IMR-90 (cell line): ENCODE measurements around the gene KLK10. TPM values are rescaled to one million over a fixed set of nuclear protein-coding genes. Genes with fewer than 3 reads are reported as not detected.

ENCODE experiments used
- ATAC-seq: fragments of 200-7000 bp; cut with Tn5 transposase; 2 replicates; pipeline ENCODE4 v1.9.1; 2020; ENCODE audit warnings: low read depth, mild to moderate bottlenecking, moderate library complexity
- BruUV-seq: library from RNA; stranded (reverse); fragments of 400-500 nt; replicated peaks from 2 replicates; lab custom pipeline; 2021; lab: Mats Ljungman, UMichigan
- CTCF ChIA-PET: fragments of 300-600 bp; formaldehyde crosslinking; extraction: SDS; loops from one replicate; lab custom pipeline; 2021; ENCODE audit warnings: antibody characterized with exemption; lab: Yijun Ruan, JAX
- POLR2A ChIA-PET: fragments of 300-600 bp; sonication (Branson Sonifier 250); formaldehyde crosslinking; loops from one replicate; lab custom pipeline; 2022; ENCODE audit warnings: antibody characterized with exemption; ENCODE audit not compliant: unreplicated experiment; lab: Charles Lee
- DNase-seq: peaks from one replicate; pipeline ENCODE4 v3.0.0; 2013
- H2AFZ ChIP-seq: replicated peaks from 2 replicates; pipeline ENCODE3; 2013; ENCODE audit warnings: low read length, mild to moderate bottlenecking; ENCODE audit not compliant: poor library complexity
- H2AK5ac ChIP-seq: 2 replicates; pipeline ENCODE4 v1.6.1; 2013; ENCODE audit warnings: low read depth, low read length, inconsistent platforms
- H2AK9ac ChIP-seq: replicated peaks from 2 replicates; pipeline ENCODE3; 2013; ENCODE audit warnings: mild to moderate bottlenecking, low read depth, low read length, moderate library complexity; ENCODE audit not compliant: poor library complexity
- H2BK120ac ChIP-seq: 2 replicates; pipeline ENCODE4 v1.6.1; 2013; ENCODE audit warnings: low read depth, low read length, inconsistent platforms
- H2BK15ac ChIP-seq: 3 replicates; pipeline ENCODE4 v1.6.1; 2013; ENCODE audit warnings: low read depth, low read length, inconsistent platforms
- H2BK20ac ChIP-seq: 2 replicates; pipeline ENCODE4 v1.6.1; 2013; ENCODE audit warnings: low read depth, mild to moderate bottlenecking, inconsistent platforms, low read length, moderate library complexity
- H2BK5ac ChIP-seq: 2 replicates; pipeline ENCODE4 v1.6.1; 2013; ENCODE audit warnings: mild to moderate bottlenecking, low read depth, low read length, inconsistent platforms; ENCODE audit not compliant: poor library complexity, severe bottlenecking
- H3K14ac ChIP-seq: replicated peaks from 2 replicates; pipeline ENCODE4 v1.6.1; 2013; ENCODE audit warnings: low read depth, low read length, inconsistent platforms
- H3K18ac ChIP-seq: 2 replicates; pipeline ENCODE4 v1.6.1; 2013; ENCODE audit warnings: low read depth, low read length, control low read depth
- H3K23ac ChIP-seq: 2 replicates; pipeline ENCODE4 v1.6.1; 2013; ENCODE audit warnings: low read depth, low read length, inconsistent platforms
- H3K27ac ChIP-seq: 2 replicates; pipeline ENCODE4 v1.5.1; 2013; ENCODE audit warnings: mild to moderate bottlenecking, control low read depth, low read length; ENCODE audit not compliant: insufficient read depth
- H3K27me3 ChIP-seq: 2 replicates; pipeline ENCODE4 v1.6.1; 2013; ENCODE audit warnings: low read length; ENCODE audit not compliant: control insufficient read depth, insufficient read depth
- H3K36me3 ChIP-seq: 2 replicates; pipeline ENCODE4 v1.6.1; 2013; ENCODE audit warnings: low read length, mixed read lengths; ENCODE audit not compliant: control insufficient read depth, insufficient read depth
- H3K4ac ChIP-seq: 2 replicates; pipeline ENCODE4 v1.6.1; 2013; ENCODE audit warnings: low read depth, low read length, inconsistent platforms
- H3K4me1 ChIP-seq: 2 replicates; pipeline ENCODE4 v1.6.1; 2013; ENCODE audit warnings: low read length, mixed read lengths; ENCODE audit not compliant: control insufficient read depth, insufficient read depth
- H3K4me2 ChIP-seq: 2 replicates; pipeline ENCODE4 v1.6.1; 2013; ENCODE audit warnings: low read depth, mild to moderate bottlenecking, control low read depth, low read length, moderate library complexity
- H3K4me3 ChIP-seq: 2 replicates; pipeline ENCODE4 v1.5.1; 2013; ENCODE audit warnings: low read depth, mild to moderate bottlenecking, control low read depth, low read length, moderate library complexity; ENCODE audit not compliant: insufficient read depth
- H3K56ac ChIP-seq: 2 replicates; pipeline ENCODE4 v1.6.1; 2013; ENCODE audit warnings: low read length, inconsistent platforms; ENCODE audit not compliant: insufficient read depth; ENCODE audit errors: extremely low read depth
- H3K79me1 ChIP-seq, 2 experiments: 2 replicates each; pipeline ENCODE4 v1.6.1; 2013; ENCODE audit warnings: low read length in 2 of 2, inconsistent platforms in 1 of 2, low read depth in 1 of 2
- H3K9ac ChIP-seq: 2 replicates; pipeline ENCODE4 v1.6.1; 2013; ENCODE audit warnings: low read depth, low read length, control low read depth
- H3K9me1 ChIP-seq: 2 replicates; pipeline ENCODE4 v1.6.1; 2013; ENCODE audit warnings: low read length, inconsistent platforms; ENCODE audit not compliant: insufficient read depth
- H3K9me3 ChIP-seq: 2 replicates; pipeline ENCODE4 v1.6.1; 2013; ENCODE audit warnings: low read length; ENCODE audit not compliant: control insufficient read depth, insufficient read depth
- H4K20me1 ChIP-seq: 2 replicates; pipeline ENCODE4 v1.6.1; 2013; ENCODE audit warnings: low read length, inconsistent platforms; ENCODE audit not compliant: insufficient read depth
- H4K5ac ChIP-seq: 2 replicates; pipeline ENCODE4 v1.6.1; 2013; ENCODE audit warnings: mild to moderate bottlenecking, low read depth, low read length, control low read depth
- H4K8ac ChIP-seq, 2 experiments: 2 replicates each; pipeline ENCODE4 v1.6.1; 2013; ENCODE audit warnings: low read depth in 2 of 2, low read length in 2 of 2, control low read depth in 1 of 2, inconsistent platforms in 1 of 2
- H4K91ac ChIP-seq: 2 replicates; pipeline ENCODE4 v1.6.1; 2013; ENCODE audit warnings: low read depth, low read length, inconsistent platforms; ENCODE audit not compliant: insufficient read depth
- BHLHE40 ChIP-seq: fragments of 150-350 bp; IDR thresholded peaks from 2 replicates; pipeline ENCODE4 v1.6.1; 2016; ENCODE audit warnings: mild to moderate bottlenecking, low read depth, low read length
- CEBPB ChIP-seq: IDR thresholded peaks from 2 replicates; pipeline ENCODE4 v1.6.1; 2012; ENCODE audit warnings: low read depth, low read length, improper control_type of control experiment
- CHD1 ChIP-seq: IDR thresholded peaks from 2 replicates; pipeline ENCODE4 v1.6.1; 2012; ENCODE audit warnings: low read depth, low read length, improper control_type of control experiment
- FOS ChIP-seq: fragments of 150-350 bp; IDR thresholded peaks from 2 replicates; pipeline ENCODE4 v1.6.1; 2016; ENCODE audit warnings: low read depth, low read length
- MAFK ChIP-seq: IDR thresholded peaks from 2 replicates; pipeline ENCODE4 v1.6.1; 2012; ENCODE audit warnings: low read depth, low read length, improper control_type of control experiment
- MAZ ChIP-seq: IDR thresholded peaks from 2 replicates; pipeline ENCODE4 v1.6.1; 2012; ENCODE audit warnings: low read depth, mild to moderate bottlenecking, low read length, improper control_type of control experiment, moderate library complexity, borderline replicate concordance
- MXI1 ChIP-seq: IDR thresholded peaks from 2 replicates; pipeline ENCODE4 v1.6.1; 2012; ENCODE audit warnings: low read depth, mild to moderate bottlenecking, low read length, moderate library complexity, borderline replicate concordance
- NFE2L2 ChIP-seq: fragments of 150-350 bp; IDR thresholded peaks from 2 replicates; pipeline ENCODE4 v1.6.1; 2016; ENCODE audit warnings: low read depth, mild to moderate bottlenecking, low read length
- POLR2A ChIP-seq: IDR thresholded peaks from 2 replicates; pipeline ENCODE4 v1.6.1; 2012; ENCODE audit warnings: mild to moderate bottlenecking, low read depth, low read length
- RAD21 ChIP-seq: IDR thresholded peaks from 2 replicates; pipeline ENCODE4 v1.6.1; 2012; ENCODE audit warnings: low read length, improper control_type of control experiment
- RCOR1 ChIP-seq: IDR thresholded peaks from 2 replicates; pipeline ENCODE4 v1.6.1; 2012; ENCODE audit warnings: mild to moderate bottlenecking, low read length, improper control_type of control experiment; ENCODE audit not compliant: insufficient replicate concordance
- RFX5 ChIP-seq: IDR thresholded peaks from 2 replicates; pipeline ENCODE4 v1.8.0; 2012; ENCODE audit warnings: low read depth, mild to moderate bottlenecking, low read length, moderate library complexity
- SMC3 ChIP-seq: fragments of 150-350 bp; IDR thresholded peaks from 2 replicates; pipeline ENCODE4 v1.6.1; 2016; ENCODE audit warnings: low read depth, mild to moderate bottlenecking, antibody characterized with exemption, low read length, moderate library complexity
- WGBS, 2 experiments: methylation state at CpG; one replicate each; pipeline versions ENCODE4 v1.1.5 to v1.1.7; 2013; ENCODE audit warnings: missing lambda C conversion rate in 2 of 2; ENCODE audit not compliant: insufficient read length in 1 of 2; ENCODE audit errors: extremely low coverage in 2 of 2; 5-methylcytosine and 5-hydroxymethylcytosine counted together
- dilution Hi-C: fragments of 300-500 bp; cut with HindIII; formaldehyde crosslinking; loops from one replicate; pipeline ENCODE4 v1.14.3; 2018; ENCODE audit warnings: low sequenced_read_pairs; ENCODE audit not compliant: unreplicated experiment
- in situ Hi-C: fragments of 300-500 bp; cut with MboI; formaldehyde crosslinking; loops from 3 replicates; pipeline ENCODE4 v1.14.3; 2019; ENCODE audit warnings: low sequenced_read_pairs, inconsistent platforms, mixed read lengths
- intact Hi-C: fragments of 100-400 bp; cut with micrococcal nuclease; formaldehyde crosslinking; loops from 2 replicates; pipeline ENCODE4 v1.10.0; 2022
- polyA plus RNA-seq, 3 experiments: library from polyadenylated mRNA; depleted of rRNA; stranded (reverse); fragments of >200 nt; gene quantifications; 2 replicates each; pipeline ENCODE4 v1.2.3, GENCODE V29; 2012; ENCODE audit warnings: low replicate concordance in 1 of 3
- total RNA-seq: library from RNA; depleted of rRNA; stranded (reverse); fragments of >200 nt; gene quantifications from 2 replicates; pipeline ENCODE4 v1.2.3, GENCODE V29; 2012
- TF ChIP-seq, protein P1 (sequence below): fragments of 150-350 bp; IDR thresholded peaks from 2 replicates; pipeline ENCODE4 v1.6.1; 2017; ENCODE audit warnings: mild to moderate bottlenecking, antibody characterized with exemption, low read length, low read depth
- TF ChIP-seq, protein P2 (sequence below): fragments of 150-350 bp; IDR thresholded peaks from 2 replicates; pipeline ENCODE4 v1.6.1; 2016; ENCODE audit warnings: low read depth, mild to moderate bottlenecking, low read length, moderate library complexity, borderline replicate concordance
- TF ChIP-seq, protein P3 (sequence below): conservative IDR thresholded peaks from 2 replicates; pipeline ENCODE4 v1.5.1; 2012; ENCODE audit warnings: mild to moderate bottlenecking, low read depth, low read length, improper control_type of control experiment

The KLK10 gene
- total and polyA plus RNA-seq, 2 of the 4 experiments (the other 2 are of a cell fraction): not detected

DNA sequence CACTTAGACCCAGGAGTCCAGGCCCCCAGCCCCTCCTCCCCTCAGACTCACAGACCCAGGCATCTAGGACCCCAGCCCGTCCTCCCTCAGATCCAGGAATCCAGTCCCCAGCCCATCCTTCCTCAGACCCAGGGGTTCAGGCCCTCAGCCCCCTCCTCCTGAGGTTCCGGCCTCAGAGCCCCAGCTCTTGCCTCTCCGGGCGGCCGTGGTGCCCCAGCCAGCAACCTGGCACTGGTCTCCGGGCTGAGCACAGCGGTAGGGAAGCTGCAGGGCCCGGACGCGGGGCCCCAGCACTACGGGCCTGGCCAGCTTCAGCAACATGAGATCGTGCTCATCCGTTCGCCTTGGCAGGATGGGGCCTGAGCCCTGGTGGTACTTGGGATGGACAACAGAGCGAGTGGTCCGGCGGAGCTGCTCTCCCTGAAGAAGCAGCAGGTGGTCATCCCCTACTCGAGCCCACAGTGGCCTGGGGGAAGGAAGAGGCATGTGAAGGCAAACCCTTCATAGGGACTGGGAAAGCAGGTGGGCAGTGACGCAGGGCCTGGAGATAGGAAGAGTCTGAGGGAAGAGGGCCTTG is 3.7 kb downstream of the KLK10 start:
- Histone ChIP-seq H3K36me3 (no peaks in the 10 kb centered on the region), H2AK5ac (no peak overlapping the region), H3K79me1 (no peaks in the 10 kb centered on the region), H4K8ac (no peak overlapping the region), H4K5ac (no peak overlapping the region), H3K4me3 (no peak overlapping the region), H3K9ac (no peak overlapping the region), H3K4ac (no peak overlapping the region), H2BK20ac (no peak overlapping the region), H3K14ac (no peak overlapping the region), H2BK5ac (no peak overlapping the region), H3K18ac (no peak overlapping the region), H3K27me3 (peaks cover 19% of the 10 kb centered on the region), H4K91ac (no peak overlapping the region), H3K23ac (no peak overlapping the region), H3K4me2 (no peak overlapping the region), H2BK120ac (no peak overlapping the region), H4K20me1 (no peaks in the 10 kb centered on the region), H2AK9ac (no peak overlapping the region), H2AFZ (no peak overlapping the region), H3K4me1 (no peaks in the 10 kb centered on the region), H3K56ac (no peak overlapping the region), H3K9me1 (no peaks in the 10 kb centered on the region), H2BK15ac (no peak overlapping the region), H3K27ac (no peak overlapping the region), H3K9me3 (no peaks in the 10 kb centered on the region; the same call in 1 of the 2 replicates)
- CTCF ChIA-PET: no interaction called here
- 84% methylated on average over 7 of the region's 19 CpGs; no CpG with 5 or more reads in 1 of the 2 experiments for WGBS, 2 experiments
- ATAC-seq (no peak), DNase-seq (no peak)
- POLR2A ChIA-PET: no interaction called here
- in situ Hi-C loops: no loop called here
- dilution Hi-C loops: no loop called here
- TF ChIP-seq SMC3 (no peak), NFE2L2 (no peak), MAZ (no peak), FOS (no peak), MAFK (no peak), RAD21 (no peak), MXI1 (no peak), RCOR1 (no peak), CHD1 (no peak), POLR2A (no peak), RFX5 (no peak), CEBPB (no peak), BHLHE40 (no peak)
- TF ChIP-seq, protein P1, sequence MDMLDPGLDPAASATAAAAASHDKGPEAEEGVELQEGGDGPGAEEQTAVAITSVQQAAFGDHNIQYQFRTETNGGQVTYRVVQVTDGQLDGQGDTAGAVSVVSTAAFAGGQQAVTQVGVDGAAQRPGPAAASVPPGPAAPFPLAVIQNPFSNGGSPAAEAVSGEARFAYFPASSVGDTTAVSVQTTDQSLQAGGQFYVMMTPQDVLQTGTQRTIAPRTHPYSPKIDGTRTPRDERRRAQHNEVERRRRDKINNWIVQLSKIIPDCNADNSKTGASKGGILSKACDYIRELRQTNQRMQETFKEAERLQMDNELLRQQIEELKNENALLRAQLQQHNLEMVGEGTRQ: no peak
- TF ChIP-seq, protein P2, sequence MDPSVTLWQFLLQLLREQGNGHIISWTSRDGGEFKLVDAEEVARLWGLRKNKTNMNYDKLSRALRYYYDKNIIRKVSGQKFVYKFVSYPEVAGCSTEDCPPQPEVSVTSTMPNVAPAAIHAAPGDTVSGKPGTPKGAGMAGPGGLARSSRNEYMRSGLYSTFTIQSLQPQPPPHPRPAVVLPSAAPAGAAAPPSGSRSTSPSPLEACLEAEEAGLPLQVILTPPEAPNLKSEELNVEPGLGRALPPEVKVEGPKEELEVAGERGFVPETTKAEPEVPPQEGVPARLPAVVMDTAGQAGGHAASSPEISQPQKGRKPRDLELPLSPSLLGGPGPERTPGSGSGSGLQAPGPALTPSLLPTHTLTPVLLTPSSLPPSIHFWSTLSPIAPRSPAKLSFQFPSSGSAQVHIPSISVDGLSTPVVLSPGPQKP: no peak
- TF ChIP-seq, protein P3, sequence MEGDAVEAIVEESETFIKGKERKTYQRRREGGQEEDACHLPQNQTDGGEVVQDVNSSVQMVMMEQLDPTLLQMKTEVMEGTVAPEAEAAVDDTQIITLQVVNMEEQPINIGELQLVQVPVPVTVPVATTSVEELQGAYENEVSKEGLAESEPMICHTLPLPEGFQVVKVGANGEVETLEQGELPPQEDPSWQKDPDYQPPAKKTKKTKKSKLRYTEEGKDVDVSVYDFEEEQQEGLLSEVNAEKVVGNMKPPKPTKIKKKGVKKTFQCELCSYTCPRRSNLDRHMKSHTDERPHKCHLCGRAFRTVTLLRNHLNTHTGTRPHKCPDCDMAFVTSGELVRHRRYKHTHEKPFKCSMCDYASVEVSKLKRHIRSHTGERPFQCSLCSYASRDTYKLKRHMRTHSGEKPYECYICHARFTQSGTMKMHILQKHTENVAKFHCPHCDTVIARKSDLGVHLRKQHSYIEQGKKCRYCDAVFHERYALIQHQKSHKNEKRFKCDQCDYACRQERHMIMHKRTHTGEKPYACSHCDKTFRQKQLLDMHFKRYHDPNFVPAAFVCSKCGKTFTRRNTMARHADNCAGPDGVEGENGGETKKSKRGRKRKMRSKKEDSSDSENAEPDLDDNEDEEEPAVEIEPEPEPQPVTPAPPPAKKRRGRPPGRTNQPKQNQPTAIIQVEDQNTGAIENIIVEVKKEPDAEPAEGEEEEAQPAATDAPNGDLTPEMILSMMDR: no peak
- no TSS peak for BruUV-seq
- intact Hi-C loops: loop anchor here (10.0 kb wide), 1 partner anchor 661 kb away; no protein-coding TSS in a partner anchor
